Measurements from ENCODE around the gene PROSER3. TPM values are rescaled to one million over a fixed set of nuclear protein-coding genes. Genes with fewer than 3 reads are reported as not detected.
A peak's percentile ranks its signal among the peaks of the same experiment; 100 is the strongest.

PROSER3 gene
- total and polyA plus RNA-seq, 2 of the 13 experiments (the other 11 are each of a cell fraction or from before 2014, with no cell fraction given) = 5.1 to 5.7 TPM

GRCh38 chr19:35748106-35749020 is 9.6 kb upstream of the PROSER3 start, which contains the start of gene LIN37 (continued):
- no peak for TF ChIP-seq ZNF318 (CRISPR knock-in tag; IDR thresholded peaks at IDR 0.05)
- no peak for TF ChIP-seq HNRNPK (IDR thresholded peaks at IDR 0.05; ENCODE audit: low read depth, low read length, poor library complexity, severe bottlenecking)
- peak; percentile 99 for TF ChIP-seq SP2 (CRISPR knock-in tag; IDR thresholded peaks at IDR 0.05)
- TF ChIP-seq CEBPB (IDR thresholded peaks at IDR 0.05; ENCODE audit: borderline replicate concordance, low read depth, low read length) = peak; percentile 97
- TF ChIP-seq NFYC (CRISPR knock-in tag; IDR thresholded peaks at IDR 0.05) = peak; percentile 98
- TF ChIP-seq, protein P1, sequence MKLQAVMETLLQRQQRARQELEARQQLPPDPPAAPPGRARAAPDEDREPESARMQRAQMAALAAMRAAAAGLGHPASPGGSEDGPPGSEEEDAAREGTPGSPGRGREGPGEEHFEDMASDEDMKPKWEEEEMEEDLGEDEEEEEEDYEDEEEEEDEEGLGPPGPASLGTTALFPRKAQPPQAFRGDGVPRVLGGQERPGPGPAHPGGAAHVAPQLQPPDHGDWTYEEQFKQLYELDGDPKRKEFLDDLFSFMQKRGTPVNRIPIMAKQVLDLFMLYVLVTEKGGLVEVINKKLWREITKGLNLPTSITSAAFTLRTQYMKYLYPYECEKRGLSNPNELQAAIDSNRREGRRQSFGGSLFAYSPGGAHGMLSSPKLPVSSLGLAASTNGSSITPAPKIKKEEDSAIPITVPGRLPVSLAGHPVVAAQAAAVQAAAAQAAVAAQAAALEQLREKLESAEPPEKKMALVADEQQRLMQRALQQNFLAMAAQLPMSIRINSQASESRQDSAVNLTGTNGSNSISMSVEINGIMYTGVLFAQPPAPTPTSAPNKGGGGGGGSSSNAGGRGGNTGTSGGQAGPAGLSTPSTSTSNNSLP (IDR thresholded peaks at IDR 0.05; ENCODE audit: low read depth, low read length) = no peak
- no peak for TF ChIP-seq RCOR2 (CRISPR knock-in tag; IDR thresholded peaks at IDR 0.05)
- TF ChIP-seq HMG20A (CRISPR knock-in tag; IDR thresholded peaks at IDR 0.05; ENCODE audit: borderline replicate concordance) = no peak
- no peak for TF ChIP-seq PAF1 (CRISPR knock-in tag; IDR thresholded peaks at IDR 0.05)
- TF ChIP-seq PLSCR1 (CRISPR knock-in tag; IDR thresholded peaks at IDR 0.05; ENCODE audit: borderline replicate concordance) = no peak
- TF ChIP-seq TCF7L2 (IDR thresholded peaks at IDR 0.05; ENCODE audit: low read depth, low read length) = no peak
- TF ChIP-seq ZNF792 (CRISPR knock-in tag; IDR thresholded peaks at IDR 0.05) = no peak
- TF ChIP-seq FIP1L1 (IDR thresholded peaks at IDR 0.05; ENCODE audit: borderline replicate concordance, insufficient read depth, low read depth, low read length) = no peak
- peak; percentile 98 for TF ChIP-seq PBX2 (CRISPR knock-in tag; IDR thresholded peaks at IDR 0.05)
- no peak for TF ChIP-seq NR1H2 (CRISPR knock-in tag; IDR thresholded peaks at IDR 0.05; ENCODE audit: borderline replicate concordance, low read depth)
- TF ChIP-seq ZNF446 (CRISPR knock-in tag; IDR thresholded peaks at IDR 0.05) = no peak
- TF ChIP-seq POLR2AphosphoS5 (IDR thresholded peaks at IDR 0.05; ENCODE audit: low read depth, low read length) = peak; percentile 77
- TF ChIP-seq ZNF260 (CRISPR knock-in tag; IDR thresholded peaks at IDR 0.05; ENCODE audit: borderline replicate concordance, low read depth) = no peak

All from HepG2 (cell line).